ENCODE data around the gene C1orf226. TPM values are rescaled to one million over a fixed set of nuclear protein-coding genes. Genes with fewer than 3 reads are reported as not detected.

C1orf226 gene
- total and polyA plus RNA-seq, 2 of the 8 experiments (the other 6 are each of a cell fraction or from before 2014, with no cell fraction given): 8.2 to 18.8 TPM

DNA sequence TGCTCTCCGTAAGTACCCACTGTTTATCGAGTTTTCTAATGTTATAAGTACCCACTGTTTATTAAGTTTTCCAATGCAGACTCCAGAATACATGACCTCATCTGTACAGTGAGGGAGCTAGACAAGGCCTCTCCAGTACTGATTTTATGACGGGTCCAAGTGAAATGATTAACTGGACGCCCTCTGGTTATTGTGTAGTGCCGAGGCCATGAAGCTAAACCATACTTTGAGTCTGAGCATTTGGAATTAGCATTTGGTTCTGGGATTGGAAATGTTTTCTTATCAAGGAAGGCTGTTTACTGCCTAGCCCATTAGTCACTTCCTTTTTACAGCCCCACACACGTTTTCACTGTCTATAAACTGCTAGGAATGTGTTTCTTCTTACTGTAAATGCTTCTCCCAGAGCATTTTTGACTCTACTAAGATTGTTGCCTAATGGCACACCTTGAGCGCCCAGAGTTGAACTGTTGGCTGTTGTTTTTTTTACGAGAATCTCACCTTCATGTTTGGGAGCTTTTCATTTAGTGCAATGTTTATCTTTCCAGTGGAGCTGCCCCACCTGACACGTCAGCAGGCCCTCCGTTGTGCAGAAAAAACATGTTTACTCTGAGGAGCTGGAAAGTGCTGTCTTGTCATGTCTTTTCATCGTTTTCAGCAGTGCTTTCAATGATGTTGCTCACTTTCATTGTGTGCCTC is 31.7 kb upstream of the C1orf226 start (continued):
- TF ChIP-seq CREB1 (IDR thresholded peaks at IDR 0.05): no peak
- no peak for TF ChIP-seq SIRT6 (IDR thresholded peaks at IDR 0.05; ENCODE audit: low read length)
- no peak for TF ChIP-seq SIX5 (IDR thresholded peaks at IDR 0.05; ENCODE audit: low read depth, low read length)
- TF ChIP-seq BRCA1 (IDR thresholded peaks at IDR 0.05; ENCODE audit: low read depth, low read length): no peak

All from H1 (cell line).